Nephron (organoid): ENCODE results near the gene TCF12.

Experiments used
- H3K27ac Mint-ChIP-seq, 3 experiments: 2 replicates each; pipeline ENCODE4 v1.8.0; 2020; ENCODE audit warnings: mixed read lengths in 3 of 3, mild to moderate bottlenecking in 2 of 3, moderate library complexity in 1 of 3
- H3K27me3 Mint-ChIP-seq: 2 replicates; pipeline ENCODE4 v1.8.0; 2021; ENCODE audit warnings: low read depth, mild to moderate bottlenecking, moderate library complexity, mixed read lengths
- H3K36me3 Mint-ChIP-seq: 2 replicates; pipeline ENCODE4 v1.8.0; 2020; ENCODE audit warnings: low read depth, mixed read lengths
- H3K4me1 Mint-ChIP-seq: 2 replicates; pipeline ENCODE4 v1.8.0; 2020; ENCODE audit warnings: mixed read lengths
- H3K4me3 Mint-ChIP-seq, 3 experiments: 2 replicates each; pipeline ENCODE4 v1.8.0; 2020; ENCODE audit warnings: mild to moderate bottlenecking in 3 of 3, mixed read lengths in 3 of 3, moderate library complexity in 2 of 3
- H3K9me3 Mint-ChIP-seq: 2 replicates; pipeline ENCODE4 v1.8.0; 2020; ENCODE audit warnings: mixed read lengths
- TF ChIP-seq, protein P1 (sequence below), 3 experiments: fragments of 200-600 bp; sonication (generic); IDR thresholded peaks; one replicate each; pipeline ENCODE4 v1.5.0; 2021; ENCODE audit warnings: antibody characterized with exemption in 3 of 3; ENCODE audit not compliant: unreplicated experiment in 3 of 3

The TCF12 gene

DNA sequence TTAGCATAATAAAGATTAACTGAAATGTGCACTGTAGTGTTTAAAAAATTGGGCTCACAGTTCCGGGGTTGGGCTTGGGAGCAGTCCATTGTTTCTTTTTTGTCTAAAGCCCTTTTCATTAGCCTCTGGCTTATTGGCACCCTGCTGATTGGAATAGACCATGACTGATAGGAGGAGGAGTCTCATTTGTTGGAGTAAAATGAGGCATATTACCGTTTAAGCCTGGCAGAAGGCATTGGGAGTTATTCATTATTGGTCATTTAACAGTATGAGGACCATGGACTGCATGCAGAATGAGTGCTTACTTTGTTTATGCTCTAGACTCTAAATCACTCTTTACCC lies 318.8 kb downstream of the TCF12 start:
- Mint-ChIP-seq H3K4me3 (no peak overlapping the region), H3K27ac (peak overlapping the region; percentile 75 to 77 (median 76)), H3K36me3 (peaks cover 86% of the 10 kb centered on the region), H3K9me3 (no peaks in the 10 kb centered on the region), H3K4me1 (peaks cover 52% of the 10 kb centered on the region), H3K27me3 (no peaks in the 10 kb centered on the region)
- TF ChIP-seq, protein P1, sequence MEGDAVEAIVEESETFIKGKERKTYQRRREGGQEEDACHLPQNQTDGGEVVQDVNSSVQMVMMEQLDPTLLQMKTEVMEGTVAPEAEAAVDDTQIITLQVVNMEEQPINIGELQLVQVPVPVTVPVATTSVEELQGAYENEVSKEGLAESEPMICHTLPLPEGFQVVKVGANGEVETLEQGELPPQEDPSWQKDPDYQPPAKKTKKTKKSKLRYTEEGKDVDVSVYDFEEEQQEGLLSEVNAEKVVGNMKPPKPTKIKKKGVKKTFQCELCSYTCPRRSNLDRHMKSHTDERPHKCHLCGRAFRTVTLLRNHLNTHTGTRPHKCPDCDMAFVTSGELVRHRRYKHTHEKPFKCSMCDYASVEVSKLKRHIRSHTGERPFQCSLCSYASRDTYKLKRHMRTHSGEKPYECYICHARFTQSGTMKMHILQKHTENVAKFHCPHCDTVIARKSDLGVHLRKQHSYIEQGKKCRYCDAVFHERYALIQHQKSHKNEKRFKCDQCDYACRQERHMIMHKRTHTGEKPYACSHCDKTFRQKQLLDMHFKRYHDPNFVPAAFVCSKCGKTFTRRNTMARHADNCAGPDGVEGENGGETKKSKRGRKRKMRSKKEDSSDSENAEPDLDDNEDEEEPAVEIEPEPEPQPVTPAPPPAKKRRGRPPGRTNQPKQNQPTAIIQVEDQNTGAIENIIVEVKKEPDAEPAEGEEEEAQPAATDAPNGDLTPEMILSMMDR (IDR thresholded peaks at IDR 0.05; ENCODE audit: unreplicated experiment in 3 of 3): no peak

DNA sequence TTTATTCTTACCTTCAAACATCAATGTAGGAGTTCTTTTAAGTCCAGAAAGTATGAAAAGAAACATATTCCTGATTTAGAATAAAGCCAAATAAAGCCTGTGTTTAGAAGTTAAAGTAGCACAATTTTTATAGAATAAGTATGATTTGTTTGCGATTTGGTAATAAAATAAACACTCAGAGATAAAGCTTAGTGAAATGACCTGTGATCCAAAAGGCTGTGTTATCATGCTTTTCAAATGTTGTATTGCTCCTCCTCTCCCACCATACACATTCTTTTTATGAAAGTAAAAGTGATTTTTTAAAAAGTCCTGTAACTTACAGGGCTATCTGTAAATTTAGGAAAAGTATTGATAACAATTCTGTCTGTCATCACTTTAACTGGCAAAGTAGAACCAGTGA lies 319.2 kb downstream of the TCF12 start:
- Mint-ChIP-seq H3K4me1 (peaks cover 52% of the 10 kb centered on the region), H3K27me3 (no peaks in the 10 kb centered on the region), H3K4me3 (no peak overlapping the region), H3K27ac (peak overlapping the region; percentile 75 to 77 (median 76)), H3K36me3 (peaks cover 84% of the 10 kb centered on the region), H3K9me3 (no peaks in the 10 kb centered on the region)
- TF ChIP-seq, protein P1 (IDR thresholded peaks at IDR 0.05; ENCODE audit: unreplicated experiment in 3 of 3): no peak

DNA sequence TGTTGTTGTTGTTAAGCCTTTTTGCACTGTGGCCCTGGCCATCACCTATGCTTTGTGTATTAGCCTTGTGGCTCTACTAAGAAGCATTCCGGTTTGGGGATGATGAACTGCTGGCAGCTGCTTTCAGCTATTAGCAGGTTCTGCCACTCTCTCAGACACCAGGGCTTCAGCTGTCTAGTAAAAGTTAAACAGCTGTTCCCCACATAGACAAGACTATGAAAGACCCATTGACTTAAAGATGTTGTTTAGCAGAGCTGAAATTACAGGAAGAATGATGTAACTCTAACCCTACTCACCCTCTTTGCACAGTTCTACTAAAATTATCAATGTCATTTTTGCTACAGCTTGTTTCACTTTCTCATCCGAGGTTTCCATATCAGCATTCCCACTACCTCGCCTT lies 326.7 kb downstream of the TCF12 start:
- TF ChIP-seq, protein P1 (IDR thresholded peaks at IDR 0.05; ENCODE audit: unreplicated experiment in 3 of 3): no peak
- Mint-ChIP-seq H3K27me3 (no peaks in the 10 kb centered on the region), H3K4me1 (peaks cover 51% of the 10 kb centered on the region), H3K36me3 (peaks cover 74% of the 10 kb centered on the region), H3K27ac (peak overlapping the region; percentile 75 to 85 (median 83)), H3K9me3 (no peaks in the 10 kb centered on the region), H3K4me3 (peak overlapping the region in 2 of 3 experiments; percentile 28 to 61)

DNA sequence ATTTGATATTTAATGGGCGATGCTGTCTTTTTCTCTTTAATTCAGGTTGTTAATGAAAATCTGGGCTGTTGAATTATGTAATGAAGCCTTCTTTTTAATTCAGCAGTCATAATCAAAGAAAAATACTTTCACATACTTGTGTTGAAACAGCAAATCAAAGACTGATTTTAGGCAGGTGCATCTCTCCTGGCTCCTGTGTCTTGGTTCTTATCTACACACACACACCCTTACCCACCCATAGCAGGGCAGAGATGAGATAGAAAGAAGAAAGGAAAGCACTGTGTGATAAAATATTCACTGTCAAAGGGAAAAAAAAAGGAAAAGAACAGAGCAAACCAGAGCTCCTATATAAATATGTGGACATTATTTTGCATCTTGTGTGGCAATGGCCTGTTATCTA lies 327.3 kb downstream of the TCF12 start:
- Mint-ChIP-seq H3K4me3 (no peak overlapping the region), H3K36me3 (peaks cover 76% of the 10 kb centered on the region), H3K9me3 (no peaks in the 10 kb centered on the region), H3K27me3 (no peaks in the 10 kb centered on the region), H3K4me1 (peaks cover 51% of the 10 kb centered on the region), H3K27ac (peak overlapping the region; percentile 75 to 85 (median 83))
- TF ChIP-seq, protein P1 (IDR thresholded peaks at IDR 0.05; ENCODE audit: unreplicated experiment in 3 of 3): no peak

DNA sequence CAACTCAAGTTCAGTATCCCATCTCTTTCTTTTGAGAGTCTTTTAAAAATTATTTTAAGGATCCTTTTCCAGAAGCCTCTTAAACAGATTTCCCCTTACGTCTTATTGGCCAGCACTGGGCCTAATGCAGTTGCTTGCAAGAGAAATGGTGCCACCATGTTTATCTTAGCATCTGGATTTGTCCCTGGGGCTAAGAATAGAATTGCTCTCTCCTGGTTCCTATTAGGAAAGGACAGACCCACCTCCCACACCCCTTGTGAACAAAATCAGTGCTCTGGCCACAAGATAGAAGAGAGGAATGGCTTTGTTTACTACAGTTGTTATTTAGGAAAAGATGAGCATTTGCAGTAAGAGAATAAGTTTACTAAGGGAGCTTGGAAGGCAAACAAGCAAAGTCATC lies 329.6 kb downstream of the TCF12 start:
- no peak overlapping the region for H3K4me3 Mint-ChIP-seq
- H3K9me3 Mint-ChIP-seq: no peaks in the 10 kb centered on the region
- TF ChIP-seq, protein P1 (IDR thresholded peaks at IDR 0.05; ENCODE audit: unreplicated experiment in 3 of 3): no peak
- no peaks in the 10 kb centered on the region for H3K27me3 Mint-ChIP-seq
- peaks cover 64% of the 10 kb centered on the region for H3K4me1 Mint-ChIP-seq
- peaks cover 83% of the 10 kb centered on the region for H3K36me3 Mint-ChIP-seq
- H3K27ac Mint-ChIP-seq: peak overlapping the region; percentile 24 to 83 (median 75)

DNA sequence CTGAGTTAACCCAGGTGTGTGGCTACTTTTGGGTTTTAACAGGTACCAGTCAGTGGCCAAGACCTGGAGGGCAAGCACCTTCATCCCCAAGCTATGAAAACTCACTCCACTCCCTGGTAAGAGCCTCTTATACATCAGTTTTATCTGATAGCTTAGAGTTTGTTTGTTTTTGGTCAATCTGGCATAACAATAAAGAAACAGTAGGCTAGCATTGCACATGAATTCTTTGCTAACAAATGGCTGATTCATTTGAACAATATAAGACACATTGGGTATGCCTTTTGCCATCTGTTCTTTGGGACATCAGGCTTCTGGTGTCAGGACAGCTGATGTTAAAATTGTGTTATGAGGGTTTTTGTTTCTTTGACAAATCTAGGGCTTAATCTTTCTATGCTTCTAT lies 332.9 kb downstream of the TCF12 start:
- H3K4me1 Mint-ChIP-seq: peaks cover 56% of the 10 kb centered on the region
- H3K9me3 Mint-ChIP-seq: no peaks in the 10 kb centered on the region
- peaks cover 81% of the 10 kb centered on the region for H3K36me3 Mint-ChIP-seq
- no peaks in the 10 kb centered on the region for H3K27me3 Mint-ChIP-seq
- peak overlapping the region in 1 of 3 experiments; percentile 20 for H3K4me3 Mint-ChIP-seq
- H3K27ac Mint-ChIP-seq: peak overlapping the region; percentile 29 to 49 (median 48)
- TF ChIP-seq, protein P1 (IDR thresholded peaks at IDR 0.05; ENCODE audit: unreplicated experiment in 3 of 3): no peak
